Prostate gland (tissue), 2 donors: Measurements from ENCODE around the gene HOXA7.

ENCODE experiments used
- POLR2A ChIP-seq: fragments of 450-650 bp; IDR thresholded peaks from one replicate; pipeline ENCODE4 v1.6.1; 2016; ENCODE audit warnings: antibody characterized with exemption, mild to moderate bottlenecking
- POLR2AphosphoS5 ChIP-seq: sonication (generic); formaldehyde crosslinking; IDR thresholded peaks from one replicate; pipeline ENCODE4 v1.6.1; 2017; ENCODE audit warnings: antibody characterized with exemption
- TF ChIP-seq, protein P1 (sequence below), 4 experiments: fragments of 200-600 bp in 2 of 4; fragments of 450-650 bp in 2 of 4; sonication (generic) in 2 of 4; IDR thresholded peaks; 1 replicate in 3 of 4; 2 replicates in 1 of 4; pipeline ENCODE4 v1.5.1; 2016 to 2019; ENCODE audit warnings: antibody characterized with exemption in 4 of 4, mild to moderate bottlenecking in 2 of 4, moderate library complexity in 2 of 4

- TF ChIP-seq, protein P1, sequence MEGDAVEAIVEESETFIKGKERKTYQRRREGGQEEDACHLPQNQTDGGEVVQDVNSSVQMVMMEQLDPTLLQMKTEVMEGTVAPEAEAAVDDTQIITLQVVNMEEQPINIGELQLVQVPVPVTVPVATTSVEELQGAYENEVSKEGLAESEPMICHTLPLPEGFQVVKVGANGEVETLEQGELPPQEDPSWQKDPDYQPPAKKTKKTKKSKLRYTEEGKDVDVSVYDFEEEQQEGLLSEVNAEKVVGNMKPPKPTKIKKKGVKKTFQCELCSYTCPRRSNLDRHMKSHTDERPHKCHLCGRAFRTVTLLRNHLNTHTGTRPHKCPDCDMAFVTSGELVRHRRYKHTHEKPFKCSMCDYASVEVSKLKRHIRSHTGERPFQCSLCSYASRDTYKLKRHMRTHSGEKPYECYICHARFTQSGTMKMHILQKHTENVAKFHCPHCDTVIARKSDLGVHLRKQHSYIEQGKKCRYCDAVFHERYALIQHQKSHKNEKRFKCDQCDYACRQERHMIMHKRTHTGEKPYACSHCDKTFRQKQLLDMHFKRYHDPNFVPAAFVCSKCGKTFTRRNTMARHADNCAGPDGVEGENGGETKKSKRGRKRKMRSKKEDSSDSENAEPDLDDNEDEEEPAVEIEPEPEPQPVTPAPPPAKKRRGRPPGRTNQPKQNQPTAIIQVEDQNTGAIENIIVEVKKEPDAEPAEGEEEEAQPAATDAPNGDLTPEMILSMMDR (IDR thresholded peaks at IDR 0.05), result no peak
- TF ChIP-seq POLR2A (no peak), POLR2AphosphoS5 (peak; percentile 23)
These were observed 37.5 kb upstream of the HOXA7 start for GRCh38 chr7:27194002-27194352.
